ENCODE results near the gene BBLN.
A peak's percentile ranks its signal among the peaks of the same experiment; 100 is the strongest.
"Not testable (repeated sequence)": the region's sequence is repeated elsewhere in the genome, so short reads cannot be mapped to it uniquely, and the experiment has no call there.

Gene BBLN, protein sequence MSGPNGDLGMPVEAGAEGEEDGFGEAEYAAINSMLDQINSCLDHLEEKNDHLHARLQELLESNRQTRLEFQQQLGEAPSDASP

GRCh38 chr9:128159784-128160602 lies at the start of gene BBLN:
Gene BBLN, plus strand, starts transcription at chr9:128160265. Its CDS starts 143 bp downstream, at chr9:128160408.
- DNase-seq (ENCODE audit: low spot score), result peak; percentile 92

DNA sequence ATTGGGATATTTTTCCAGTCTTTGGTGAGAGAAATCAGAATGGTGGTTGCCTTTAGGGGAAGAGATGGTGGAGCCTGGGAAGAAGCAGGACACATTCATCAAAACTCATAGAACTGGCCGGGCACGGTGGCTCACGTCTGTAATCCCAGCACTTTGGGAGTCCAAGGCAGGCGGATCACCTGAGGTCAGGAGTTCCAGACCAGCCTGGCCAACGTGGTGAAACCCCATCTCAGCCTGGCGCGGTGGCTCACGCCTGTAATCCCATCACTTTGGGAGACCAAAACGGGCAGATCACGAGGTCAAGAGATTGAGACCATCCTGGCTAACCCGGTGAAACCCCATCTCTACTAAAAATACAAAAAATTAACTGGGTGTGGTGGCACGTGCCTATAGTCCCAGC lies 48.3 kb upstream of the BBLN start:
- DNase-seq (ENCODE audit: low spot score), result not testable (repeated sequence)

DNA sequence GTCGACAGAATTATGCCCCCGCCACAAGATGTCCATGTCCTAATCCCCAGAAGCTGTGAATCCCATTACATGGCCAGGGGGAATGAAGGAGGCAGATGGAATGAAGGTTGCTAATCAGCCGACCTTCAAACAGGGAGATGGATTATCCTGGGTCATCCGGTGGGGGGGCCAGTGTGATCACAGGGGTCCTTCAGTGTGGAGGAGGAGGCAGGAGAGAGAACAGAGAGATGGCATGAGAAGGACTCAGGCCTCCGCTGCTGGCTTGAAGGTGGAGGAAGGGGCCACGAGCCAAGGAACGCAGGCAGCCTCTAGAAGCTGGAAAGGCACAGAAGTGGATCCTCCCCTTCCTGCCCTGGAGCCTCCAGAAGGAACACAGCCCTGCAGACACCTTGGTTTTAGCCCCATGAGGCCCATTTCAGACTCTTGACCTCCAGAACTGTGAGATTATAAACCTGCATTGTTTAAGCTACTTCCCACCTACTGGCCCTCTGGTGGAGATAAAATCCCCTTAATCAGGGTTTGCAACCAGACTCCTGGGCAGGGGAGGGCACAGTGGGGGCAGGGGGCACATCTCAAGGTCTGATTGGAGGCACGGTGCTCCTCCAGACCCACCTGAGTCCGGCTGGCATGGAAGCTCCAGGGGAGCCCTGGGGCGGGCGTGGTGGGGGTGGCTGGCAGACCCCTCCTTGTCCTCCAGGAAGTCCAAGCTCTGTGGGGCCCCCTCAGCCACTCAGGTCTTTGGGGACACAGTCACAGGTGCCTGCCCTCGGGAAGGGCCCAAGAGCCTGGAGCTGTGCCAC lies 46.3 kb upstream of the BBLN start:
- DNase-seq (ENCODE audit: low spot score), result no peak

DNA sequence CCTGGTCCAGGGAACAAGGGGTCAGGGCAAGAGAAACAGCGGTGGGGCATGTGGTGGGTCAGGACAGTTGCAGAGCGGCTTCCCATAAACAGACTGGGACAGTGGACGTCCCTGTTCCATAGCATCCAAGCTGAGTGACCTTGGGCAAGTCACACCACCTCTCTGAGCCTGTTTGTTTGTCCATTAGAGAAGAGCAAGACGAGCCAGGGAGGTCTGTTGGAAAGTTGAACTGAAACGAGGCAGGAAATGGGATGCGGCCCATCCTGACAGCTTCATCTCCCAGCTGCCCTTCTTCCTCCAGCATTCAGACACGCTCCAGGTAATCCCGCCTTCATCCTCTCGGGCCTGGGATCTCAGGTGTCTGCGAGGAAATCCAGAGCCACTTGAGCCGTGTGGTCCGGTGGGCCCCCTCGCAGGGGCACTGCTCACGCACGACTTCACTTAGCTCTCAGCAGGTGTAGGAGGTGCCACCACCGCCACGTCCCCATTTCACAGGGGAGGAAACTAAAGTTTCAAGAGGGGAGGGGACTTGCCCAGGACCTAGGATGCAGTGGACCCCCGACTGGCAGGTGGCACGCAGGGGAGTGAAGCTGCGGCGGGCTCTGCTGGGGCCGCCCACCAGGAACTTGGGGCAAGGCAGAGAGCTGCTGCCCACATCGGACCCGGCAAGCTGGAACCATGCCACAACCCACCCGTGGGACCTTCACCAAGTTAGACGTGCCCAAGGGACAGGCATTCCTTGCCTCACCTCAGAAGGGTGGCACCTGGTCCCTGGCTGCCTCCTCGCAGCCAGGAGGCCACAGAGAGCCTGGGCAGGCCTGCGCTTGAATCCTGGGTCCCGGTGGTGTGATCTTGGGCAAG lies 45.5 kb upstream of the BBLN start:
- peak; percentile 27 for DNase-seq (ENCODE audit: low spot score)

GRCh38 chr9:128115187-128116103 lies 44.6 kb upstream of the BBLN start:
- peak; percentile 93 for DNase-seq (ENCODE audit: low spot score)

GRCh38 chr9:128116104-128117083 lies 43.7 kb upstream of the BBLN start:
- DNase-seq (ENCODE audit: low spot score), result peak; percentile 38

DNA sequence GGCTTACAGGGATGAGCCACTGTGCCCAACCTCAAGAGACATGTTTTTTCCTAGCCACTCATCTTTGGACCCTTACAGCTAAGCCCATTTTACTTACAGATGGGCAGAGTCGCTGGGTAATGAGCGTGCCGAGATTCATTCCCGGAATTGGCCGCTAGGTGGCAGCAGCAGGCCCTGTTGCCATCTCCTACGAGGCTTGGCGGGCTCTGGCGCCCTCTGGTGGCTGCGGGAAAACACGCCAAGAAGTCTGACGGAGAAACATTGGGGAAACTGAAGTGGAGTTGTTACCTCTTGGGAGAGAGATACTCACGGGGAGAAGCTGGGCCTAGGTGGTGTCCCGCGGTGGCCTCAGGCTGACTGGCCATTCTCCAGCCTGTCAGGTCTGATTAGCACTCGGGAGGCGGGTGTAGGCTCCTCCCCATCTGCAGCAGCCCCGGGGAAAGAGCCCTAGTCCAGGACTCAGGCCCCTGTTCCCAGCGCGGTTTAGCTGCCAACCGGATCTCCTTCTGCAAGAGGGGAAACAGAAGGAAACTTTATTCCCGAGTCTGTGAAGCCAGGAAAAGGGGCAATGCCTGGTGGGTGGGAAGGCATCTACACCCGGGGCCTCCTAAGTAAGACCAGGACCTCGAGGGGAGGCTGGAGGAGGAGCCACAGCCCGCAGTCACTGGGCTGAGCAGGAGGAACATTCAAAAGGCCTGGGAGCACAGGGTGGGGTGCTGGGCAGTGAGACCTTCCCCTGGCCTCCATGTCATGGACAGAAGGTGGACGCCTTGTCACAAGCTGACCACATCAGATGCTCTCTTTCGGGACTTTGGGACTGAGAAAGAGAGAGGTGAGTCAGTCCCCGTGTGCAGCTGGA lies 42.2 kb upstream of the BBLN start:
- peak; percentile 98 for DNase-seq (ENCODE audit: low spot score)

DNA sequence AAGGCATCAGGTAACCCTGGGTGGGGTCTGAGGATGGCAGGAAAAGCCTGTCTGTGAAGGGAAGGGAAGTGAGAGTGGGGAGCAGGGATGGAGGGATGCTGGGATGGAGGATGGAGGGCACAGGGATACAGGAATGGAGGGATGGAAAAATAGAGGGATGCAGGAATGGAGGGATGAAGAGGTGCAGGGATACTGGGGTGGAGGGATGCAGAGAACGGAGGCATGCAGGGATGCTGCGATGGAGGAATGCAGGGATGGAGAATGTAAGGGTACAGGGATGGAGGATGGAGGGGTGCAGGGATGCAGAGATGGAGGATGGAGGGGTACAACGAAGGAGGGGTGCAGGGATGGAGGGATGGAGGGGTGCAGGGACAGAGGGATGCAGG lies 41.6 kb upstream of the BBLN start:
- DNase-seq (ENCODE audit: low spot score), result no peak

DNA sequence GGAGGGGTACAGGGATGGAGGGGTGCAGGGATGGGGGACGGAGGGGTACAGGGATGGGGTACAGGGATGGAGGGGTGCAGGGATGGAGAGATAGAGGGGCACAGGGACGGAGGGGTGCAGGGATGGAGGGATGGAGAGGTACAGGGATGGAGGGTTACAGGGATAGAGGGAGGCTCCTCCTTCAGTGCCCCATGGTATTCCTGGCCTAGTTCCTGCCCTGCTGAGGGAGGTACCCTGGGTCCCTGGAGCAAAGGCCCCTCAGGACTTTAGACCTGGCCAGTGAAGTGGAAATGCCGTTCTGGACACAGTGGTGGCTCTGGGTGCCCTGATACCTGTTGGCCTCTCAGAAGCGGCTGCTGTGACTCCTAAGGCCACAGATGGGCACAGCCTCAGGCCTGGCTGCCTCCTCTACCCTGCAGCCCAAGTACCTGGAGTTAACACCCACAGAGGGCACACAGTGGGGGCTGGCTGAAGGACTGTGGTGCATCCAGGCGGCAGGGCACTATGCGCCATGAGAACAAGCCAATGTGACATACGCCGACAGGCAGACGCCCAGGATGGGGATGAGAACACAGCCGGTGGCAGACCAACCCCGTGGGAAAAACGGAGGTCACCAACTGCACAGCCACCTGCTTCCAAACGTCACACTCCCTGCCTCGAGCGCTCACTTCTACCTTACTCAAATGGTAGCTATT lies 40.9 kb upstream of the BBLN start:
- DNase-seq (ENCODE audit: low spot score), result no peak

GRCh38 chr9:128120061-128120740 lies 39.9 kb upstream of the BBLN start:
- no peak for DNase-seq (ENCODE audit: low spot score)

DNA sequence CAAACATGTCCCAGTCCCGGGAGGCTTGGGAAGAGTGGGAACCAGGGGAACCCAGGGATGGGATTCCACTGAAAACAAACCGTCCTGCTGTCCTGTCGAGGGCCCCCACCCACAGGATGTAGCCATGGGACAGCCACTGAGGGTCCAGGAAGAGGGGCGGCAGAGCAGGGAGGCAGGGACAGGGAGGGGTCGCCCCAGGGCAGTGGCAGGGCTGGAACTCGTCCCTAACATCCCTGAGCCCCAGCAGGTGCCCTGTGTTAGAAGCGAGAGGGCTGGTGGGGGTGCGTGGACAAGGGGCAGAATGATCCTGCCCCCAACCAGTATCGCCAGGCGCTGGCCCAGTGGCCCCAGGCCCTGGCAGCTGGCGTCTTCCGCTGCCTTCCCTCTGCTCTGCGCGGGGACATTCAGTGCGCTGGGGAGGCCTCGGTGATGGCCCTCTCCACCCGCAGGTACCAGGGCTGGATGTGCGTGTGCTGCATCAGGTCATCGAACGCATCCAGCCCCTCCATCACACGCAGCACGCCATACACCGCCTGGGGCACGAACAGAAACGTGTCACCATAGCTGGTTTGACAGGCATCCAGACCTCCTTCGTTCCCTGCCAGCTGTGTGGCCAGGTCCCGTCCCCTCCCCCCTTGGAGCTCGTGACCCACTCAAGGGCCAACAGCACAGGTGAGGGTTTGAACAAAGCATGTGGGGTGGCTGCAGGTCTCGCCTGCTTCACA lies 39.2 kb upstream of the BBLN start:
- DNase-seq (ENCODE audit: low spot score), result no peak

GRCh38 chr9:128121466-128121810 lies 38.6 kb upstream of the BBLN start:
- no peak for DNase-seq (ENCODE audit: low spot score)

DNA sequence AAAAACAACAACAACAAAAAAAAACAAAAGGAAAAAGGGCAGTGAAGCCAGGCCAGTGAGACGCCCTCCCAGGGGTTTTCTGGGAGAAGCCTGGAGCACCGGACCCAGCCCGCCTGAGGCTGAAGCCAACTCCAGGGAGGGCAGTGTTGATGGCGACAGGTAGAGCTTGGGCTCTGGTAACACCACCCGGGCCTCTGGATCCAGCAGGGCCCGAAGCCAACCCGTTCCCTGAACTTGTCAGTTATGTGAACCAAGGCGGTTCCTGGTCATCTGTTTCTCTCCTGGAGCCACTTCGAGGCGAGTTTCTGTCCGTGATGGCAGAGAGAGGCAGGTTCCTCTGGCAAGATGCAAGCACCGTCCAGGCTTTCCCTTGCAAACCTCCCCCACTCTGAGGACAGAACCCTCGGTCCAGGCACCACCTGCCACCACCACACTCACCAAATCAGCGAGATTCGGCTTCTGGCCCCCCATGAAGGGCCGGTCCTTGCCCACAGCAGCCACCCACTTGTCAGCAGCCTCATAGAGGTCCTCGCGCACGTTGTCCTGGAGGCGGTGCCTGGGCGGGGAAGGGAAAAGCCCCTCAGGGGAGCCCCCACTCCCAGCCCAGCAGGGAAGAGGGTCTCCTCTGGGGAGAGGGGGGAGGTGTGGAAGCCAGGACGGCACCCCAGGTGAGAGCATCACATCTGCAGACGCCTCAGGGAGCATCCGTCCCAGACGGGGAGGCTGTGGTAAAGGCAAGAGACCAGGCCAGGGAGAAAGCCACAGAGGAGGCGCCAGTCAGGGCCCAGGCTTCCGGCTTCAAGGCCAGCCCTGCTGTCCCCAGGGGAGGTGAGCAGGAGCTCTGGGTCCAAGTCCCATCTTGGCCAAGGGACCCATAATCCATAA lies 37.9 kb upstream of the BBLN start:
- no peak for DNase-seq (ENCODE audit: low spot score)

- no peak for DNase-seq (ENCODE audit: low spot score)
Measured at GRCh38 chr9:128122809-128123175, 37.3 kb upstream of the BBLN start.

GRCh38 chr9:128123451-128124080 lies 36.5 kb upstream of the BBLN start:
- DNase-seq (ENCODE audit: low spot score), result no peak

DNA sequence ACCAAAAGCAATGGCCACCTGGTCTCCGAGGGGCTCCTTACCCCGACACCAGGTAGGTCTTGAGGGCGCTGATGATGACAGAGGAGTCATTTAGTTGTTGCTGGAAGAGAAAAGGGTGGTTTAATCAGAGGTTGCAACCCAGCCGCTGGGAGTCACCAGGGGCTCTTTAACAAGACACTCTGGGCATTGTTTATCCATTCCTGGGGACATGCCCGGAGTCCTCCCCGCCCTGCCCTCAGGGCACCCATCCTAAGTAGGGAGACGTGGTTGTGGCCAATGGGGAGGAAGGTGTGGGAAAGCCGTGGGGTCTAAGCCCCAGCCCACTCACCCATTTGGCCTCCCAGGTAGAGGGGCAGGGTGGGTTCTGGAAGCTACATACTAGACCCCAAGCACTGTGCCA lies 35.6 kb upstream of the BBLN start:
- no peak for DNase-seq (ENCODE audit: low spot score)

Measured in hematopoietic multipotent progenitor cell treated with erythropoietin and hydrocortisone succinate and interleukin-3 and kit ligand, for 17 days (in vitro differentiated cells).